ENCODE data around the gene VSX2. TPM values are rescaled to one million over a fixed set of nuclear protein-coding genes. Genes with fewer than 3 reads are reported as not detected.

The VSX2 gene
- polyA plus RNA-seq, 1 donor from 2014 or later: not detected

DNA sequence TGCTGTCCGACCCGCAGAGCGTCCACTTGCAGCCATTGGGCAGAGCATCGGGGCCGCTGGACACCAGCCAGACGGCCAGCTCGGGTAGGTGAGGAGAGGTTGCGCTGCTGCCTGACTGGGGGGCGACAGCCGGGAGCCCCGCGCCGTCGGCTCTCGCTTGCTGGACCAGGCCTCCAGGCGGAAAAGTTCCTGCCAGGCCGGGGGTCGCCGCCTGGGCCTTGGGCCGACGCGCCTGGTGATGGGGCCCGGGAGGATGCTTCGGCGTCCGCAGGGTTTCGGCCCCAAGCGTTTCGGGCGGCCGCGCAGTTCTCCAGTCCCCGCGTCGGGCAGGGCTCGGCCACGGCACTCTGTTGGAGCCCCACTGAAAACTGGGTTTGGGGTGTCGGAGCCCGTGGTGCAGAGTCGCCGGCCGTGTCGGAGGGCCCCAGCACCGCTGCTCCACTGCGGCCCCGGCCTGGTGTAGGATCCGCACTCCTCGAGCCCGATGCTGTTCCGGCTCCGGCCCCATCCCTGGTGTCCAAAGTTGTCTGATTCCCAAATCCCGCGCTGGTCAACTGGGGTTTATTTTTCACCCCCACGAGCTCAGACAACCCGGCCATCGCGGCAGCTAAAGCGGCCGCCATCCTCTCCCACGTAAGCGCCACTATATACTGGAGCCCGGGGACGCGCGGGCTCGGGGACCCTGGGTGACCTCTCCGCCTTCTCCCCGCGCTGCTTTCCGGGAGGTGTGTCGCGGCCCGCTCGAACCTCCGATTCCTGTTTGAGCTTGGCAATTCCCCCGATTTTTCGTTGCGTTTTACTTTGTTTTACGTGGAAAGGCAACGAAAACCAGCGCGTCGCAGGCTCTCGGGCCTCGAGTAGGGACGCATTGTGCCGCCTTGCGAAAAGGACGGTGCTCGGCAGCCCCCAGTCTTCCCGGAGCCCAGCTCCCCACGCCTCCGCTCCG is 872 bp downstream of the VSX2 start:
- no peak overlapping the region for H3K4me2 ChIP-seq (ENCODE audit: low read length)
- peaks cover 74% of the 10 kb centered on the region for H3K27me3 ChIP-seq (ENCODE audit: insufficient read depth, low read depth, low read length)
- no peaks in the 10 kb centered on the region for H3F3A ChIP-seq (ENCODE audit: insufficient read depth, low read length, poor library complexity, severe bottlenecking)
- no peak overlapping the region for H3K27ac ChIP-seq (ENCODE audit: low read length)
- TF ChIP-seq RAD21 (conservative IDR thresholded peaks at IDR 0.05): no peak
- peak; percentile 80 for TF ChIP-seq POLR2AphosphoS5 (IDR thresholded peaks at IDR 0.05)
- no peaks in the 10 kb centered on the region for H3K9me2 ChIP-seq (ENCODE audit: insufficient read depth, low read length)
- H2AFZ ChIP-seq (ENCODE audit: low read depth, low read length): no peak overlapping the region
- H3K79me2 ChIP-seq (replicated peaks; ENCODE audit: insufficient read depth, low read length): no peaks in the 10 kb centered on the region
- H3K4me3 ChIP-seq (ENCODE audit: low read length): peak overlapping the region; percentile 23
- H4K20me1 ChIP-seq (ENCODE audit: insufficient read depth): no peaks in the 10 kb centered on the region
- no peaks in the 10 kb centered on the region for H3K36me3 ChIP-seq (ENCODE audit: insufficient read depth, low read length)
- no peak overlapping the region for H3K9ac ChIP-seq (ENCODE audit: low read length)
- H3K9me3 ChIP-seq (ENCODE audit: low read length): no peaks in the 10 kb centered on the region

DNA sequence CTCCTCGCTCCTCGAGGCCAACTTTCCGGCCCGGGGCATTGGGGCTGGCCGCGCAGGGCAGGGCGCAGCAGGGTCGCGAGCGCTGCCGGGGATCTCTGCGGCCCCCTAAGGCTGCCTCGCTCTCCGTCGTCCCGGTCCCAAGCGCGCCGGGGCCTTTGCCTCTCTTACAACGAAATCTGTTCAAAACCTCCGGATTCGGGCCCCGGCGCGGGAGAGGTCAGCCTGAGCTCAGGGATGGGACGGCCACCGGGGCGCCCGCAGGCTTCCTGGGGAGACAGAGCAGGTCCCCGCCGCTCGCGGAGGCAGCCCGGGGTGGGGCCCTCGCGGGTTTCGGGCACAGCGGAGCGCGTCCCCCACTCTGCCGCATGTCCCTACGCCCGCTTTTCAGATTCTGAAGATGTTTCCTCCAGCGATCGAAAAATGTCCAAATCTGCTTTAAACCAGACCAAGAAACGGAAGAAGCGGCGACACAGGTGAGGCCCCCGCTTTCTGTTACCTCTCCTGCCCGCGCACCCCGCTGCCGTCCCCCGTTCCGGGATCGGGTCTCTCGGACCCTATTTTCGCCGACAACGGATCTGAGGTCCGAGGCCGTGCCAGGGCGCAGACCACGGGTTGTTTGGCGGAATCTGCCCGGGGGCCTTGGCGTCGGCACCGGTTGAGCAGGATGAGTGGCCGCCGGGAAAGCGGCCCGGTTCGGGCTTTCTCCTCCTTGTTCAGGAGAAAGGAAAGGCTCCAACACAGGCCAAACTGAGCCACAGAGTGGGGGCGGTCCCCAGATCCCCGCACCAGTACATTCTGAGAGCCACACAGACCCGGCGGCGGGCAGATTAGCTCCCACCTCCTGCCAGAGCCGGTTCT is 1.8 kb downstream of the VSX2 start:
- H3K4me3 ChIP-seq (ENCODE audit: low read length): peak overlapping the region; percentile 23
- no peaks in the 10 kb centered on the region for H4K20me1 ChIP-seq (ENCODE audit: insufficient read depth)
- no peak overlapping the region for H3K27ac ChIP-seq (ENCODE audit: low read length)
- H3K79me2 ChIP-seq (replicated peaks; ENCODE audit: insufficient read depth, low read length): no peaks in the 10 kb centered on the region
- TF ChIP-seq EP300 (conservative IDR thresholded peaks at IDR 0.05; ENCODE audit: poor library complexity, severe bottlenecking): no peak
- peak; percentile 91 for TF ChIP-seq EZH2 (IDR thresholded peaks at IDR 0.05; ENCODE audit: borderline replicate concordance, insufficient read depth, low read length, poor library complexity, severe bottlenecking)
- TF ChIP-seq, protein P1, sequence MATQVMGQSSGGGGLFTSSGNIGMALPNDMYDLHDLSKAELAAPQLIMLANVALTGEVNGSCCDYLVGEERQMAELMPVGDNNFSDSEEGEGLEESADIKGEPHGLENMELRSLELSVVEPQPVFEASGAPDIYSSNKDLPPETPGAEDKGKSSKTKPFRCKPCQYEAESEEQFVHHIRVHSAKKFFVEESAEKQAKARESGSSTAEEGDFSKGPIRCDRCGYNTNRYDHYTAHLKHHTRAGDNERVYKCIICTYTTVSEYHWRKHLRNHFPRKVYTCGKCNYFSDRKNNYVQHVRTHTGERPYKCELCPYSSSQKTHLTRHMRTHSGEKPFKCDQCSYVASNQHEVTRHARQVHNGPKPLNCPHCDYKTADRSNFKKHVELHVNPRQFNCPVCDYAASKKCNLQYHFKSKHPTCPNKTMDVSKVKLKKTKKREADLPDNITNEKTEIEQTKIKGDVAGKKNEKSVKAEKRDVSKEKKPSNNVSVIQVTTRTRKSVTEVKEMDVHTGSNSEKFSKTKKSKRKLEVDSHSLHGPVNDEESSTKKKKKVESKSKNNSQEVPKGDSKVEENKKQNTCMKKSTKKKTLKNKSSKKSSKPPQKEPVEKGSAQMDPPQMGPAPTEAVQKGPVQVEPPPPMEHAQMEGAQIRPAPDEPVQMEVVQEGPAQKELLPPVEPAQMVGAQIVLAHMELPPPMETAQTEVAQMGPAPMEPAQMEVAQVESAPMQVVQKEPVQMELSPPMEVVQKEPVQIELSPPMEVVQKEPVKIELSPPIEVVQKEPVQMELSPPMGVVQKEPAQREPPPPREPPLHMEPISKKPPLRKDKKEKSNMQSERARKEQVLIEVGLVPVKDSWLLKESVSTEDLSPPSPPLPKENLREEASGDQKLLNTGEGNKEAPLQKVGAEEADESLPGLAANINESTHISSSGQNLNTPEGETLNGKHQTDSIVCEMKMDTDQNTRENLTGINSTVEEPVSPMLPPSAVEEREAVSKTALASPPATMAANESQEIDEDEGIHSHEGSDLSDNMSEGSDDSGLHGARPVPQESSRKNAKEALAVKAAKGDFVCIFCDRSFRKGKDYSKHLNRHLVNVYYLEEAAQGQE (IDR thresholded peaks at IDR 0.05; ENCODE audit: borderline replicate concordance): no peak
- no peak for TF ChIP-seq MXI1 (conservative IDR thresholded peaks at IDR 0.05; ENCODE audit: poor library complexity, severe bottlenecking)
- TF ChIP-seq, protein P2, sequence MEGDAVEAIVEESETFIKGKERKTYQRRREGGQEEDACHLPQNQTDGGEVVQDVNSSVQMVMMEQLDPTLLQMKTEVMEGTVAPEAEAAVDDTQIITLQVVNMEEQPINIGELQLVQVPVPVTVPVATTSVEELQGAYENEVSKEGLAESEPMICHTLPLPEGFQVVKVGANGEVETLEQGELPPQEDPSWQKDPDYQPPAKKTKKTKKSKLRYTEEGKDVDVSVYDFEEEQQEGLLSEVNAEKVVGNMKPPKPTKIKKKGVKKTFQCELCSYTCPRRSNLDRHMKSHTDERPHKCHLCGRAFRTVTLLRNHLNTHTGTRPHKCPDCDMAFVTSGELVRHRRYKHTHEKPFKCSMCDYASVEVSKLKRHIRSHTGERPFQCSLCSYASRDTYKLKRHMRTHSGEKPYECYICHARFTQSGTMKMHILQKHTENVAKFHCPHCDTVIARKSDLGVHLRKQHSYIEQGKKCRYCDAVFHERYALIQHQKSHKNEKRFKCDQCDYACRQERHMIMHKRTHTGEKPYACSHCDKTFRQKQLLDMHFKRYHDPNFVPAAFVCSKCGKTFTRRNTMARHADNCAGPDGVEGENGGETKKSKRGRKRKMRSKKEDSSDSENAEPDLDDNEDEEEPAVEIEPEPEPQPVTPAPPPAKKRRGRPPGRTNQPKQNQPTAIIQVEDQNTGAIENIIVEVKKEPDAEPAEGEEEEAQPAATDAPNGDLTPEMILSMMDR (IDR thresholded peaks at IDR 0.05; ENCODE audit: poor library complexity, severe bottlenecking): no peak
- TF ChIP-seq TAF1 (IDR thresholded peaks at IDR 0.05; ENCODE audit: low read depth): no peak
- no peak for TF ChIP-seq RAD21 (conservative IDR thresholded peaks at IDR 0.05)
- peak; percentile 58 for TF ChIP-seq POLR2AphosphoS5 (IDR thresholded peaks at IDR 0.05)
- no peak for TF ChIP-seq SMC3 (conservative IDR thresholded peaks at IDR 0.05; ENCODE audit: poor library complexity)
- H3K27me3 ChIP-seq (ENCODE audit: insufficient read depth, low read depth, low read length): peaks cover 74% of the 10 kb centered on the region
- no peak overlapping the region for H3K4me2 ChIP-seq (ENCODE audit: low read length)
- no peaks in the 10 kb centered on the region for H3K9me2 ChIP-seq (ENCODE audit: insufficient read depth, low read length)
- no peaks in the 10 kb centered on the region for H3F3A ChIP-seq (ENCODE audit: insufficient read depth, low read length, poor library complexity, severe bottlenecking)
- no peak overlapping the region for H2AFZ ChIP-seq (ENCODE audit: low read depth, low read length)
- H3K9me3 ChIP-seq (ENCODE audit: low read length): no peaks in the 10 kb centered on the region
- no peak overlapping the region for H3K9ac ChIP-seq (ENCODE audit: low read length)
- no peaks in the 10 kb centered on the region for H3K36me3 ChIP-seq (ENCODE audit: insufficient read depth, low read length)

All from neural cell (in vitro differentiated cells).